Measurements from ENCODE around the gene TPGS1. TPM values are rescaled to one million over a fixed set of nuclear protein-coding genes. Genes with fewer than 3 reads are reported as not detected.

The TPGS1 gene
- total RNA-seq, 2 experiments from 2014 or later = 21.6 to 27.1 TPM

GRCh38 chr19:495081-495401 is 12.3 kb upstream of the TPGS1 start:
- no peak overlapping the region for H3K27ac Mint-ChIP-seq
- peaks cover 5% of the 10 kb centered on the region for H3K9me3 Mint-ChIP-seq
- DNase-seq = no peak
- H3K4me1 Mint-ChIP-seq = no peaks in the 10 kb centered on the region
- no peak overlapping the region for H3K4me3 Mint-ChIP-seq
- ChIA-PET CTCF (interaction anchor here (0.6 to 3.3 kb wide), 8 partner anchors 8 to 216 kb away, joined by 3 to 25 read pairs (median 4); no protein-coding TSS in a partner anchor), POLR2A (no interaction called here)
- H3K36me3 Mint-ChIP-seq (ENCODE audit: low read depth) = no peaks in the 10 kb centered on the region
- H3K27me3 Mint-ChIP-seq = peaks cover 21% of the 10 kb centered on the region

GRCh38 chr19:495402-496111 is 11.7 kb upstream of the TPGS1 start:
- no peak overlapping the region for H3K4me3 Mint-ChIP-seq
- H3K4me1 Mint-ChIP-seq = no peaks in the 10 kb centered on the region
- H3K9me3 Mint-ChIP-seq = peaks cover 5% of the 10 kb centered on the region
- DNase-seq = peak; percentile 37
- ChIA-PET CTCF (interaction anchor here (0.6 to 3.3 kb wide), 8 partner anchors 7 to 216 kb away, joined by 3 to 25 read pairs (median 4); no protein-coding TSS in a partner anchor), POLR2A (interaction anchor here (0.7 kb wide), 1 partner anchor 1794 kb away, joined by 3 read pairs; no protein-coding TSS in a partner anchor)
- H3K27me3 Mint-ChIP-seq = peaks cover 21% of the 10 kb centered on the region
- no peak overlapping the region for H3K27ac Mint-ChIP-seq
- no peaks in the 10 kb centered on the region for H3K36me3 Mint-ChIP-seq (ENCODE audit: low read depth)

- Mint-ChIP-seq H3K36me3 (ENCODE audit: low read depth) (no peaks in the 10 kb centered on the region), H3K27me3 (peaks cover 21% of the 10 kb centered on the region), H3K9me3 (peaks cover 5% of the 10 kb centered on the region), H3K4me3 (no peak within 1 kb of the TSS), H3K4me1 (no peaks in the 10 kb centered on the region), H3K27ac (no peak within 1 kb of the TSS)
- ChIA-PET CTCF (interaction anchor here (1.2 to 3.3 kb wide), 6 partner anchors 7 to 114 kb away, joined by 3 to 25 read pairs (median 6); no protein-coding TSS in a partner anchor), POLR2A (interaction anchor here (0.7 kb wide), 1 partner anchor 1793 kb away, joined by 3 read pairs; no protein-coding TSS in a partner anchor)
- DNase-seq = no peak
Observed at GRCh38 chr19:496112-496665, 11.1 kb upstream of the TPGS1 start, which contains the start of gene MADCAM1. TSS of gene MADCAM1 (plus strand) at chr19:496486. CDS start at chr19:496500, 14 bp downstream.

- DNase-seq = no peak
- ChIA-PET CTCF (interaction anchor here (1.9 kb wide), 1 partner anchor 10 kb away, joined by 15 read pairs; no protein-coding TSS in a partner anchor), POLR2A (no interaction called here)
- Mint-ChIP-seq H3K4me3 (no peak overlapping the region), H3K4me1 (peaks cover under 1% of the 10 kb centered on the region), H3K9me3 (peaks cover 5% of the 10 kb centered on the region), H3K27ac (no peak overlapping the region), H3K36me3 (ENCODE audit: low read depth) (no peaks in the 10 kb centered on the region), H3K27me3 (peaks cover 21% of the 10 kb centered on the region)
Observed at GRCh38 chr19:496986-497385, 10.3 kb upstream of the TPGS1 start.

- peaks cover 4% of the 10 kb centered on the region for H3K4me1 Mint-ChIP-seq
- H3K27me3 Mint-ChIP-seq = peaks cover 21% of the 10 kb centered on the region
- no peaks in the 10 kb centered on the region for H3K36me3 Mint-ChIP-seq (ENCODE audit: low read depth)
- H3K4me3 Mint-ChIP-seq = no peak overlapping the region
- ChIA-PET CTCF (interaction anchor here (1.5 to 4.0 kb wide), 3 partner anchors 9 to 250 kb away, joined by 3 to 17 read pairs (median 15); no protein-coding TSS in a partner anchor), POLR2A (no interaction called here)
- DNase-seq = no peak
- no peak overlapping the region for H3K27ac Mint-ChIP-seq
- H3K9me3 Mint-ChIP-seq = peaks cover 5% of the 10 kb centered on the region
Observed at GRCh38 chr19:497491-497868, 9.8 kb upstream of the TPGS1 start.

- POLR2A ChIA-PET = interaction anchor here (0.7 kb wide), 1 partner anchor 11 kb away, joined by 3 read pairs; no protein-coding TSS in a partner anchor
- H3K36me3 Mint-ChIP-seq (ENCODE audit: low read depth) = no peaks in the 10 kb centered on the region
- CTCF ChIA-PET = interaction anchor here (1.5 to 4.0 kb wide), 3 partner anchors 9 to 251 kb away, joined by 3 to 17 read pairs (median 15); no protein-coding TSS in a partner anchor
- H3K27me3 Mint-ChIP-seq = peaks cover 21% of the 10 kb centered on the region
- H3K4me3 Mint-ChIP-seq = no peak overlapping the region
- no peak for DNase-seq
- peaks cover 9% of the 10 kb centered on the region for H3K4me1 Mint-ChIP-seq
- H3K27ac Mint-ChIP-seq = no peak overlapping the region
- peaks cover 3% of the 10 kb centered on the region for H3K9me3 Mint-ChIP-seq
Observed at GRCh38 chr19:497869-498510, 9.3 kb upstream of the TPGS1 start.

- Mint-ChIP-seq H3K27me3 (peaks cover 21% of the 10 kb centered on the region), H3K27ac (no peak overlapping the region), H3K36me3 (ENCODE audit: low read depth) (no peaks in the 10 kb centered on the region), H3K9me3 (peaks cover 2% of the 10 kb centered on the region), H3K4me1 (peaks cover 9% of the 10 kb centered on the region), H3K4me3 (no peak overlapping the region)
- DNase-seq = no peak
- ChIA-PET CTCF (interaction anchor here (1.5 to 4.0 kb wide), 3 partner anchors 8 to 252 kb away, joined by 3 to 17 read pairs (median 15); no protein-coding TSS in a partner anchor), POLR2A (interaction anchor here (0.7 kb wide), 1 partner anchor 10 kb away, joined by 3 read pairs; no protein-coding TSS in a partner anchor)
Observed at GRCh38 chr19:498511-498891, 8.8 kb upstream of the TPGS1 start.

GRCh38 chr19:498977-499623 is 8.2 kb upstream of the TPGS1 start:
- Mint-ChIP-seq H3K9me3 (no peaks in the 10 kb centered on the region), H3K4me1 (peaks cover 9% of the 10 kb centered on the region), H3K4me3 (no peak overlapping the region), H3K27me3 (peaks cover 21% of the 10 kb centered on the region), H3K36me3 (ENCODE audit: low read depth) (no peaks in the 10 kb centered on the region), H3K27ac (no peak overlapping the region)
- DNase-seq = no peak
- ChIA-PET CTCF (interaction anchor here (1.9 to 4.0 kb wide), 2 partner anchors 7 to 12 kb away, joined by 15 to 17 read pairs; no protein-coding TSS in a partner anchor), POLR2A (no interaction called here)

GRCh38 chr19:501646-502045 is 5.7 kb upstream of the TPGS1 start:
- Mint-ChIP-seq H3K27ac (no peak overlapping the region), H3K27me3 (peaks cover 14% of the 10 kb centered on the region), H3K36me3 (ENCODE audit: low read depth) (no peaks in the 10 kb centered on the region), H3K4me3 (no peak overlapping the region), H3K9me3 (no peaks in the 10 kb centered on the region), H3K4me1 (peaks cover 24% of the 10 kb centered on the region)
- CTCF ChIA-PET = no interaction called here
- DNase-seq = no peak
- POLR2A ChIA-PET = no interaction called here

GRCh38 chr19:504616-505015 is 2.7 kb upstream of the TPGS1 start:
- Mint-ChIP-seq H3K4me1 (peaks cover 41% of the 10 kb centered on the region), H3K4me3 (no peak overlapping the region), H3K9me3 (no peaks in the 10 kb centered on the region), H3K27ac (no peak overlapping the region), H3K36me3 (ENCODE audit: low read depth) (peaks cover 4% of the 10 kb centered on the region), H3K27me3 (peaks cover 1% of the 10 kb centered on the region)
- ChIA-PET POLR2A (no interaction called here), CTCF (interaction anchor here (2.0 kb wide), 1 partner anchor 9 kb away, joined by 5 read pairs; the partner anchor contains the start of gene MADCAM1)
- no peak for DNase-seq

- Mint-ChIP-seq H3K36me3 (ENCODE audit: low read depth) (peaks cover 9% of the 10 kb centered on the region), H3K9me3 (no peaks in the 10 kb centered on the region), H3K27me3 (no peaks in the 10 kb centered on the region), H3K4me1 (peaks cover 57% of the 10 kb centered on the region), H3K27ac (peak overlapping the region; percentile 99), H3K4me3 (peak overlapping the region; percentile 80)
- POLR2A ChIA-PET = interaction anchor here (0.6 kb wide), 2 partner anchors 205 to 445 kb away, joined by 3 to 5 read pairs; no protein-coding TSS in a partner anchor
- peak; percentile 97 for DNase-seq
- CTCF ChIA-PET = interaction anchor here (0.5 to 1.5 kb wide), 23 partner anchors 9 to 569 kb away, joined by 3 to 17 read pairs (median 4); partner anchors contain the start of genes CDC34 and MADCAM1
Observed at GRCh38 chr19:506404-507285, 652 bp upstream of the TPGS1 start.
